CD4-positive, alpha-beta T cell (primary cell): ENCODE results near the gene GPR176. TPM values are rescaled to one million over a fixed set of nuclear protein-coding genes. Genes with fewer than 3 reads are reported as not detected.

Experiments
- ATAC-seq: fragments of 200-7000 bp; cut with Tn5 transposase; one replicate; pipeline ENCODE4 v1.10.0; 2022; ENCODE audit warnings: mild to moderate bottlenecking; ENCODE audit not compliant: poor library complexity
- CTCF ChIA-PET: fragments of 350-600 bp; sonication (Branson Sonifier 250); formaldehyde crosslinking; loops from one replicate; lab custom pipeline; 2021; ENCODE audit warnings: antibody characterized with exemption, inconsistent platforms; lab: Charles Lee
- POLR2A ChIA-PET: fragments of 350-600 bp; sonication (Branson Sonifier 250); formaldehyde crosslinking; loops from one replicate; lab custom pipeline; 2021; ENCODE audit warnings: antibody characterized with exemption, inconsistent platforms; lab: Charles Lee
- DNase-seq, 14 experiments: peaks; one replicate each; pipeline ENCODE4 v3.0.0-alpha.2; 2013 to 2020; ENCODE audit warnings: mixed read lengths in 2 of 14
- H3K27ac ChIP-seq, 2 donors: one replicate each; pipeline versions ENCODE4 v1.5.1 to v1.7.0; 2013; ENCODE audit warnings: low read length in 2 of 2, low read depth in 1 of 2, mild to moderate bottlenecking in 1 of 2
- H3K27me3 ChIP-seq, 2 experiments: 1 replicate in 1 of 2; 2 replicates in 1 of 2; pipeline versions ENCODE4 v1.6.1 to v1.7.0; 2013; ENCODE audit warnings: low read length in 2 of 2, control low read depth in 1 of 2, mild to moderate bottlenecking in 1 of 2, moderate library complexity in 1 of 2; ENCODE audit not compliant: insufficient read depth in 2 of 2, control insufficient read depth in 1 of 2
- H3K36me3 ChIP-seq: one replicate; pipeline ENCODE4 v1.6.1; 2013; ENCODE audit warnings: low read length, control low read depth; ENCODE audit not compliant: insufficient read depth
- H3K4me1 ChIP-seq: one replicate; pipeline ENCODE4 v1.6.1; 2013; ENCODE audit warnings: low read length, control low read depth; ENCODE audit not compliant: insufficient read depth
- H3K4me3 ChIP-seq: one replicate; pipeline ENCODE4 v1.5.1; 2013; ENCODE audit warnings: mild to moderate bottlenecking, low read length, moderate library complexity
- H3K9me3 ChIP-seq, 2 experiments: 1 replicate in 1 of 2; 2 replicates in 1 of 2; pipeline versions ENCODE4 v1.6.1 to v1.7.0; 2013; ENCODE audit warnings: low read length in 2 of 2, mild to moderate bottlenecking in 2 of 2, control low read depth in 1 of 2, moderate library complexity in 1 of 2; ENCODE audit not compliant: control insufficient read depth in 1 of 2, insufficient read depth in 1 of 2
- H3K27ac Mint-ChIP-seq: one replicate; pipeline ENCODE4 v1.8.0; 2020; ENCODE audit warnings: mixed read lengths
- H3K27me3 Mint-ChIP-seq: one replicate; pipeline ENCODE4 v1.8.0; 2021; ENCODE audit warnings: mixed read lengths
- H3K36me3 Mint-ChIP-seq: one replicate; pipeline ENCODE4 v1.8.0; 2021; ENCODE audit warnings: low read depth, mixed read lengths
- H3K4me1 Mint-ChIP-seq: one replicate; pipeline ENCODE4 v1.8.0; 2021; ENCODE audit warnings: low read depth, mixed read lengths
- H3K4me3 Mint-ChIP-seq: one replicate; pipeline ENCODE4 v1.8.0; 2020; ENCODE audit warnings: mild to moderate bottlenecking, mixed read lengths
- H3K9me3 Mint-ChIP-seq: one replicate; pipeline ENCODE4 v1.8.0; 2020; ENCODE audit warnings: mixed read lengths
- CTCF ChIP-seq: fragments of 200-600 bp; IDR thresholded peaks from one replicate; pipeline ENCODE4 v1.8.0; 2022; ENCODE audit warnings: antibody characterized with exemption, mild to moderate bottlenecking
- intact Hi-C, 2 experiments: fragments of 100-400 bp; cut with DNase I in 1 of 2; cut with micrococcal nuclease in 1 of 2; formaldehyde crosslinking; loops; one replicate each; pipeline versions ENCODE4 v1.15.1 to v1.9.0; 2023 to 2025; cut with DNase I, micrococcal nuclease
- total RNA-seq, 174 experiments: library from RNA in 2 of 174; stranded (reverse) in 2 of 174; gene quantifications; one replicate each; pipeline ENCODE4 v1.2.3 and lab custom pipeline; 2021 to 2026

The GPR176 gene
- total RNA-seq, 2 experiments from 2014 or later, result not detected

- no peak overlapping the region for H3K4me3 Mint-ChIP-seq
Measured at GRCh38 chr15:39884351-39884750, 35.7 kb downstream of the GPR176 start.

DNA sequence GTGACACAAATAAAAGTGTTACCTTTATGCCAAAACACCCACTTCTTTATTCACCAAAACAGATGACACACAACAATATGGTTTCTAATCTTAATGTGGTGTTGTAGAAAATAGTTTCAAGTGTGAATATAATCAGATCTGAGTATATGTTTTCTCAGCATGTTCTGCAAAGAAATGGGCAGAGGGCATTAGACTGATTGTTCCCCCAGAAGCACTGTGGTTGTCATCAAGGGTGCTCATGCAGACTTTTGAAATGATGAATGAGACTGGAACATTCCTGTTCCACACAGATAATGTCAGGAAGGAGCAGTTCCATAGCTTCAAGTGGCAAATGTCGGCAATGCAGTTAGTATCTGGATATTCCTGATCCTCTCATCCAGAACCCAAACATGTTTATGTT is 37.5 kb downstream of the GPR176 start:
- intact Hi-C loops, result loop anchor here in 1 of 2 experiments (1.0 kb wide), 1 partner anchor 36 kb away; no protein-coding TSS in a partner anchor
- no peak for DNase-seq
- H3K27me3 ChIP-seq, result peaks cover 2 to 18% of the 10 kb centered on the region in 2 experiments
- H3K9me3 ChIP-seq, result no peaks in the 10 kb centered on the region
- no peak for TF ChIP-seq CTCF
- H3K9me3 Mint-ChIP-seq, result no peaks in the 10 kb centered on the region
- H3K36me3 ChIP-seq, result no peaks in the 10 kb centered on the region
- H3K27ac ChIP-seq, result no peak overlapping the region
- no peak overlapping the region for H3K4me3 ChIP-seq
- H3K4me3 Mint-ChIP-seq, result no peak overlapping the region
- H3K27ac Mint-ChIP-seq, result no peak overlapping the region
- ATAC-seq, result no peak
- POLR2A ChIA-PET, result no interaction called here
- CTCF ChIA-PET, result no interaction called here
- no peaks in the 10 kb centered on the region for H3K36me3 Mint-ChIP-seq
- H3K4me1 Mint-ChIP-seq, result no peaks in the 10 kb centered on the region
- H3K27me3 Mint-ChIP-seq, result peaks cover 20% of the 10 kb centered on the region
- no peaks in the 10 kb centered on the region for H3K4me1 ChIP-seq

More at GRCh38 chr15:39884351-39884750, 35.7 kb downstream of the GPR176 start:
- DNase-seq, result no peak
- Mint-ChIP-seq H3K27me3 (peaks cover 20% of the 10 kb centered on the region), H3K27ac (no peak overlapping the region), H3K9me3 (no peaks in the 10 kb centered on the region), H3K4me1 (no peaks in the 10 kb centered on the region), H3K36me3 (no peaks in the 10 kb centered on the region)
- H3K27me3 ChIP-seq, result peaks cover 2 to 17% of the 10 kb centered on the region in 2 experiments
- ATAC-seq, result no peak
- H3K4me1 ChIP-seq, result no peaks in the 10 kb centered on the region
- H3K4me3 ChIP-seq, result no peak overlapping the region
- CTCF ChIA-PET, result no interaction called here
- POLR2A ChIA-PET, result no interaction called here
- TF ChIP-seq CTCF, result no peak
- no peaks in the 10 kb centered on the region for H3K36me3 ChIP-seq
- no peak overlapping the region for H3K27ac ChIP-seq
- no peaks in the 10 kb centered on the region for H3K9me3 ChIP-seq
- intact Hi-C loops, result no loop called here

- Histone ChIP-seq H3K4me3 (no peak overlapping the region), H3K4me1 (no peaks in the 10 kb centered on the region), H3K9me3 (no peaks in the 10 kb centered on the region), H3K36me3 (no peaks in the 10 kb centered on the region), H3K27me3 (peaks cover 2 to 18% of the 10 kb centered on the region in 2 experiments), H3K27ac (no peak overlapping the region)
- no peak overlapping the region for H3K27ac Mint-ChIP-seq
- no peak for TF ChIP-seq CTCF
- H3K4me1 Mint-ChIP-seq, result no peaks in the 10 kb centered on the region
- no peaks in the 10 kb centered on the region for H3K9me3 Mint-ChIP-seq
- H3K27me3 Mint-ChIP-seq, result peaks cover 24% of the 10 kb centered on the region
- no peak for ATAC-seq
- no peak overlapping the region for H3K4me3 Mint-ChIP-seq
- intact Hi-C loops, result loop anchor here in 1 of 2 experiments (1.0 kb wide), 1 partner anchor 35 kb away; no protein-coding TSS in a partner anchor
- CTCF ChIA-PET, result no interaction called here
- H3K36me3 Mint-ChIP-seq, result no peaks in the 10 kb centered on the region
- DNase-seq, result no peak
- POLR2A ChIA-PET, result no interaction called here
Measured at GRCh38 chr15:39881790-39882189, 38.3 kb downstream of the GPR176 start.
